Keratinocyte (primary cell): Measurements from ENCODE around the gene SYNPR.

ENCODE experiments used
- EZH2 ChIP-seq: IDR thresholded peaks from one replicate; pipeline ENCODE4 v1.6.1; 2012; ENCODE audit warnings: inconsistent platforms, mild to moderate bottlenecking, low read length, moderate library complexity
- TF ChIP-seq, protein P1 (sequence below), 3 experiments: IDR thresholded peaks in 1 of 3; conservative IDR thresholded peaks in 1 of 3; optimal IDR thresholded peaks in 1 of 3; 2 replicates in 2 of 3; 3 replicates in 1 of 3; pipeline versions ENCODE3 to v1.5.1; 2011; ENCODE audit warnings: low read length in 3 of 3, mild to moderate bottlenecking in 3 of 3, moderate library complexity in 2 of 3, control low read depth in 1 of 3, inconsistent platforms in 1 of 3; ENCODE audit not compliant: insufficient read depth in 2 of 3; ENCODE audit errors: extremely low read depth in 1 of 3

- TF ChIP-seq, protein P1, sequence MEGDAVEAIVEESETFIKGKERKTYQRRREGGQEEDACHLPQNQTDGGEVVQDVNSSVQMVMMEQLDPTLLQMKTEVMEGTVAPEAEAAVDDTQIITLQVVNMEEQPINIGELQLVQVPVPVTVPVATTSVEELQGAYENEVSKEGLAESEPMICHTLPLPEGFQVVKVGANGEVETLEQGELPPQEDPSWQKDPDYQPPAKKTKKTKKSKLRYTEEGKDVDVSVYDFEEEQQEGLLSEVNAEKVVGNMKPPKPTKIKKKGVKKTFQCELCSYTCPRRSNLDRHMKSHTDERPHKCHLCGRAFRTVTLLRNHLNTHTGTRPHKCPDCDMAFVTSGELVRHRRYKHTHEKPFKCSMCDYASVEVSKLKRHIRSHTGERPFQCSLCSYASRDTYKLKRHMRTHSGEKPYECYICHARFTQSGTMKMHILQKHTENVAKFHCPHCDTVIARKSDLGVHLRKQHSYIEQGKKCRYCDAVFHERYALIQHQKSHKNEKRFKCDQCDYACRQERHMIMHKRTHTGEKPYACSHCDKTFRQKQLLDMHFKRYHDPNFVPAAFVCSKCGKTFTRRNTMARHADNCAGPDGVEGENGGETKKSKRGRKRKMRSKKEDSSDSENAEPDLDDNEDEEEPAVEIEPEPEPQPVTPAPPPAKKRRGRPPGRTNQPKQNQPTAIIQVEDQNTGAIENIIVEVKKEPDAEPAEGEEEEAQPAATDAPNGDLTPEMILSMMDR (optimal IDR thresholded peaks at IDR 0.05 in 1 of 3, IDR thresholded peaks at IDR 0.05 in 1 of 3, conservative IDR thresholded peaks at IDR 0.05 in 1 of 3; ENCODE audit: extremely low read depth in 1 of 3, insufficient read depth in 2 of 3, low read length in 3 of 3) = no peak
- TF ChIP-seq EZH2 = no peak
Measured at GRCh38 chr3:63528325-63529000, 250.4 kb downstream of the SYNPR start.
